Omental fat pad (tissue), 4 donors: Measurements from ENCODE around the gene LATS2. TPM values are rescaled to one million over a fixed set of nuclear protein-coding genes. Genes with fewer than 3 reads are reported as not detected.
"Not testable (repeated sequence)": the region's sequence is repeated elsewhere in the genome, so short reads cannot be mapped to it uniquely, and the experiment has no call there.

Experiments used
- ATAC-seq: fragments of 150-250 bp; one replicate; pipeline ENCODE4 v1.9.1; 2016; ENCODE audit warnings: mild to moderate bottlenecking, moderate library complexity; ENCODE audit not compliant: low FRiP score
- DNase-seq: peaks from one replicate; pipeline ENCODE4 v3.0.0-alpha.2; 2019; ENCODE audit warnings: low spot score
- total RNA-seq, 4 donors: library from RNA; depleted of rRNA; stranded (reverse); fragments of >200 nt; gene quantifications; one replicate each; pipeline ENCODE4 v1.1.0, GENCODE V29; 2016
- TF ChIP-seq, protein P1 (sequence below), 3 donors: fragments of 450-650 bp; IDR thresholded peaks; one replicate each; pipeline ENCODE4 v1.5.1; 2016 to 2017; ENCODE audit warnings: antibody characterized with exemption in 3 of 3, mild to moderate bottlenecking in 3 of 3, moderate library complexity in 2 of 3

LATS2 gene
- total RNA-seq, 4 donors from 2014 or later, result 27.6 to 48.0 (median 36.4) TPM

DNA sequence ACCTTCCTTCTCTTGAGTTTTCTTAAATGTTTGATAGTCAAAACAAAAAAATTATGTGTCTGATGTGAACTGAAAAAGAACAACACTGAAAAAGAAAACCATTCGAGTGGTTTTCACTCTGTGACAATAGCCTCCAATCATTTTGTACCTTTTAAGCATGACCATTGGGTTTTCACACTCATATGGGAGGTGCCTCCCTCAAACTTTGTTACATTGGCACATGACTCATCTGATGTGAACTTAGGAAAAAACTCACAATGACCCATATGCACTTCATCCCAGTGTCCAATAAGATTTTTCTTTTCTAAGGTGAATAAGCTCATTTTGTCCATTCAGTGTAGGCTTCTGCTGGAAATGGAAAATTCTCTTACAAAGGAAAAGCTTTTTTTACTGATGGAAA, 92.2 kb downstream of the LATS2 start:
- DNase-seq (no peak), ATAC-seq (no peak)
- TF ChIP-seq, protein P1, sequence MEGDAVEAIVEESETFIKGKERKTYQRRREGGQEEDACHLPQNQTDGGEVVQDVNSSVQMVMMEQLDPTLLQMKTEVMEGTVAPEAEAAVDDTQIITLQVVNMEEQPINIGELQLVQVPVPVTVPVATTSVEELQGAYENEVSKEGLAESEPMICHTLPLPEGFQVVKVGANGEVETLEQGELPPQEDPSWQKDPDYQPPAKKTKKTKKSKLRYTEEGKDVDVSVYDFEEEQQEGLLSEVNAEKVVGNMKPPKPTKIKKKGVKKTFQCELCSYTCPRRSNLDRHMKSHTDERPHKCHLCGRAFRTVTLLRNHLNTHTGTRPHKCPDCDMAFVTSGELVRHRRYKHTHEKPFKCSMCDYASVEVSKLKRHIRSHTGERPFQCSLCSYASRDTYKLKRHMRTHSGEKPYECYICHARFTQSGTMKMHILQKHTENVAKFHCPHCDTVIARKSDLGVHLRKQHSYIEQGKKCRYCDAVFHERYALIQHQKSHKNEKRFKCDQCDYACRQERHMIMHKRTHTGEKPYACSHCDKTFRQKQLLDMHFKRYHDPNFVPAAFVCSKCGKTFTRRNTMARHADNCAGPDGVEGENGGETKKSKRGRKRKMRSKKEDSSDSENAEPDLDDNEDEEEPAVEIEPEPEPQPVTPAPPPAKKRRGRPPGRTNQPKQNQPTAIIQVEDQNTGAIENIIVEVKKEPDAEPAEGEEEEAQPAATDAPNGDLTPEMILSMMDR (IDR thresholded peaks at IDR 0.05), result no peak

DNA sequence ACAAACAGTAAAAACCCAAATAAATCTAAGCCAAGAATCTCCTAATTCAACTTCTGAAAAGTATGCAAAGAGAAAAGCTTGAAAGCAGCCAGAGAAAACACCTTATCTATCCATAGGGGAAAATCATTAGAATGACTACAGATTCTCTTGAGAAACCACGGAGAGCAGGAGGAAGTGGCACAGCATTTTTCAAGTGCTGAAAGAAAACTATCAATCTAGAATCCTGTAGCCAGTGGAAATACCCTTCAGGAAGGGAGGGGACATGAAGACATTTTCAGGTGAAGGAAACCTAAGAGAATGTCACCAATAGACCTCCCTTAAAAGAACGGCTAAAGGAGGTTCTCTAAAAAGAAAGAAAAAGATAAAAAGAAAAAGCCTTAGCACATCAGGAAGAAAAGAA, 92.6 kb downstream of the LATS2 start:
- DNase-seq (no peak), ATAC-seq (no peak)
- TF ChIP-seq, protein P1 (IDR thresholded peaks at IDR 0.05), result no peak

- no peak for ATAC-seq
- DNase-seq, result no peak
- TF ChIP-seq, protein P1 (IDR thresholded peaks at IDR 0.05), result no peak
These were observed 94.0 kb downstream of the LATS2 start for GRCh38 chr13:20967340-20967739.

GRCh38 chr13:20964904-20965303, 96.5 kb downstream of the LATS2 start:
- no peak for DNase-seq
- TF ChIP-seq, protein P1 (IDR thresholded peaks at IDR 0.05), result no peak
- no peak for ATAC-seq

- not testable (repeated sequence) for ATAC-seq, DNase-seq
These were observed 99.7 kb downstream of the LATS2 start for GRCh38 chr13:20961663-20962062.

DNA sequence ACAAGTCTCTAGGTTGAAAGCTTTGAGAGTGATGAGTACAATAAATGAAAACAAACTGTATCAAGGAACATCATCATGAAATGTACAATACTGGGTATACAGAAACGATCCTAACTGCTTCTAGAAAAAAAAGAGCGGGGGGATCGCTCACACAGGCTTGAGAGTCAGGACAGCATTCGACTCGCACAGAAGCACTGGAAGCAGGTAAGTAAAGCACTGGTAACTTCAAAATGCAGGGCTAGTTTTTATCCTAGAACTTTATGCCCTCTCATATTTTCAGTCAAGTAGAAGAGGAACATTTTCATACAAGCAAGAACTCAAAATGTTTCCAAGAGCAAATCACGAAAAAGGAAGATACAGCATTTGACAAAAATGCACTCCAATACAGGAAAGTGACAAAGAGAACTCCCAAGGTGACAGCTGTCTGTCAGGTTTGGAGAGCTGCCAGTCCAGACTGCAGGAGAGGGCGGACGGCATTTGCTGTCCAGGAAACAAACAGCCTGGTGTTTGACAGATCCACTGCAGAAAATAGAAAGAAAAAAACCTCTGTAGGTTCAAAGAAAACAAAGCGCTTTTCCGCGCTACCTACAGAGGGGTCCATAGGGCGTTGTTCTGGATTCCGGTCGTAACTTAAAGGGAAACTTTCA, 100.6 kb downstream of the LATS2 start:
- TF ChIP-seq, protein P1 (IDR thresholded peaks at IDR 0.05), result no peak
- DNase-seq (no peak), ATAC-seq (no peak)

- DNase-seq, ATAC-seq: not testable (repeated sequence)
These were observed 104.3 kb downstream of the LATS2 start for GRCh38 chr13:20957049-20957620.

DNA sequence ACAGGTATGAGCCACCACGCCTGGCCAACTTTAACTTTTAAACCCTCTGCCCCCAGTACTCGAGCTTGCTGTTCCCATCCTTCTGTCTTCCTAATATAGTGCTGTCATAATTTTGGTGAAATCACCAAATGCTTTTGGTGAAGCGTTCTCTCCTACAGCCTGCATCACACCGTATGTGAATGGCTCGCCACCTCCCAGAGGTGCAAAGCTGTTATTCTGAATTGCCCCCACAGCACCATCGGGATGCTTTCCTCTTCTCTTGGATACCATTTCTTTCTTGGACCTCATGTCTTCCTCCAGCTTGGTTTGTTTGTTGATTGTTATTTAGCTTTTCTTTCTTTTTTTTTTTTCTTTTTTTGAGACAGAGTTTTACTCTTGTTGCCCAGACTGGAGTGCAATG, 105.9 kb downstream of the LATS2 start:
- no peak for DNase-seq
- ATAC-seq, result no peak
- TF ChIP-seq, protein P1 (IDR thresholded peaks at IDR 0.05), result no peak
